Measurements from ENCODE around the gene VAV2. TPM values are rescaled to one million over a fixed set of nuclear protein-coding genes. Genes with fewer than 3 reads are reported as not detected.

VAV2 gene
- polyA plus RNA-seq, 2 of the 4 experiments (the other 2 are of a cell fraction), result 9.8 to 21.4 TPM

DNA sequence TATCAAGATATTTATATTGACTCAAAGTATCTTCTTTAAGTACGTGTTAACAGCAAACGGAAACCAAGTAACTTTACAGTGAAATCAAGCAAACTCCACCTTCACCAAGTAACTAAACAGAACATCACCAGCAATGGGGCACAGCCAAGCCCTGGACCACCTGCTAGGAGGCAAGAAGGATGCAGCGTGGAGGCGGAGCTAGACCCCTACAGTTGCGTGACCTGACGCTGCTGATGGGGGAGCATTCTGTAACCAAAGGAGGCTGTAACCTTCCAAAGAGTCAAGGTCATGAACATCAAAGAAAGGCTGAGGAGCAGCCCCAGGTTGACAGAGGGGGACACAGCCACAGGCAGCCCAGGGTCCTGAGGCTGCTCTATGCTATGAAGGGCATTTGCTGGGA lies 6.1 kb downstream of the VAV2 start:
- ChIA-PET CTCF (interaction anchor here (0.7 to 0.9 kb wide), 2 partner anchors 9 to 204 kb away, joined by 4 to 5 read pairs; no protein-coding TSS in a partner anchor), POLR2A (no interaction called here)
- H3K4me3 ChIP-seq, result no peak overlapping the region
- WGBS (ENCODE audit: missing lambda C conversion rate), result 88% methylated on average over 6 of the region's 6 CpGs
- peaks cover 19% of the 10 kb centered on the region for H3K4me1 ChIP-seq
- no peaks in the 10 kb centered on the region for H3K9me3 ChIP-seq
- H3K27ac ChIP-seq, result no peak overlapping the region
- FAIRE-seq (no peak), ATAC-seq (no peak), DNase-seq (ENCODE audit: low read depth in 1 of 2, low spot score in 1 of 2) (no peak)
- TF ChIP-seq RAD21 (conservative IDR thresholded peaks at IDR 0.05 in 1 of 2, IDR thresholded peaks at IDR 0.05 in 1 of 2), result no peak
- no peak for TF ChIP-seq HMGXB4 (CRISPR knock-in tag; IDR thresholded peaks at IDR 0.05; ENCODE audit: borderline replicate concordance)
- TF ChIP-seq HOXB5 (CRISPR knock-in tag; IDR thresholded peaks at IDR 0.05), result no peak
- TF ChIP-seq TFCP2L1 (CRISPR knock-in tag; IDR thresholded peaks at IDR 0.05), result no peak
- TF ChIP-seq NPAS2 (CRISPR knock-in tag; IDR thresholded peaks at IDR 0.05; ENCODE audit: borderline replicate concordance), result no peak
- TF ChIP-seq E2F6 (IDR thresholded peaks at IDR 0.05; ENCODE audit: borderline replicate concordance, low read depth), result no peak
- no peak overlapping the region for H3K4me2 ChIP-seq

- Histone ChIP-seq H3K27ac (no peak overlapping the region), H3K4me2 (no peak overlapping the region), H3K4me1 (0 out of 3 replicates have a peak, but pooled peaks cover 4% of the 10 kb centered on the region), H3K9me3 (no peaks in the 10 kb centered on the region), H3K4me3 (no peak overlapping the region)
- TF ChIP-seq FOSB (CRISPR knock-in tag; IDR thresholded peaks at IDR 0.05) (no peak), BCL3 (IDR thresholded peaks at IDR 0.05) (no peak)
- TF ChIP-seq, protein P1, sequence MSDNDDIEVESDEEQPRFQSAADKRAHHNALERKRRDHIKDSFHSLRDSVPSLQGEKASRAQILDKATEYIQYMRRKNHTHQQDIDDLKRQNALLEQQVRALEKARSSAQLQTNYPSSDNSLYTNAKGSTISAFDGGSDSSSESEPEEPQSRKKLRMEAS (IDR thresholded peaks at IDR 0.05), result no peak
- no peak for DNase-seq (ENCODE audit: low read depth in 1 of 2, low spot score in 1 of 2)
- ChIA-PET POLR2A (no interaction called here), CTCF (interaction anchor here (1.4 kb wide), 1 partner anchor 190 kb away, joined by 3 read pairs; no protein-coding TSS in a partner anchor)
- 89% methylated on average over 24 of the region's 25 CpGs for WGBS (ENCODE audit: missing lambda C conversion rate)
- ATAC-seq, result no peak
- no peak for FAIRE-seq
Measured at GRCh38 chr9:133982971-133983720, 9.0 kb downstream of the VAV2 start.

- FAIRE-seq, result no peak
- 90% methylated on average over 25 of the region's 28 CpGs for WGBS (ENCODE audit: missing lambda C conversion rate)
Measured at GRCh38 chr9:133981958-133982681, 10.0 kb downstream of the VAV2 start.

GRCh38 chr9:133981589-133981957 lies 10.6 kb downstream of the VAV2 start:
- no peak for ATAC-seq
- no peak overlapping the region for H3K27ac ChIP-seq
- no peak overlapping the region for H3K4me2 ChIP-seq
- WGBS (ENCODE audit: missing lambda C conversion rate), result 94% methylated on average over 14 of the region's 14 CpGs
- 0 out of 3 replicates have a peak, but pooled peaks cover 3% of the 10 kb centered on the region for H3K4me1 ChIP-seq
- CTCF ChIA-PET, result interaction anchor here (0.7 to 7.1 kb wide), 3 partner anchors 13 to 188 kb away, joined by 3 to 48 read pairs (median 3); no protein-coding TSS in a partner anchor
- no peaks in the 10 kb centered on the region for H3K9me3 ChIP-seq
- DNase-seq (ENCODE audit: low read depth in 1 of 2, low spot score in 1 of 2), result no peak
- FAIRE-seq, result no peak
- TF ChIP-seq RARB (CRISPR knock-in tag; IDR thresholded peaks at IDR 0.05), result no peak
- no peak for TF ChIP-seq ELK1 (IDR thresholded peaks at IDR 0.05; ENCODE audit: low read depth, low read length)
- no peak for TF ChIP-seq ZFP36 (IDR thresholded peaks at IDR 0.05; ENCODE audit: borderline replicate concordance, partially characterized antibody)
- TF ChIP-seq, protein P1 (IDR thresholded peaks at IDR 0.05), result no peak
- no peak for TF ChIP-seq ZC3H11A (IDR thresholded peaks at IDR 0.05)
- no peak for TF ChIP-seq NFE2L2 (conservative IDR thresholded peaks at IDR 0.05; ENCODE audit: low read length)
- TF ChIP-seq RNF2 (IDR thresholded peaks at IDR 0.05; ENCODE audit: borderline replicate concordance, low read depth), result no peak
- no peak for TF ChIP-seq USF2 (IDR thresholded peaks at IDR 0.05)
- POLR2A ChIA-PET, result no interaction called here
- no peak overlapping the region for H3K4me3 ChIP-seq

More at GRCh38 chr9:133981958-133982681, 10.0 kb downstream of the VAV2 start:
- no peak for TF ChIP-seq FOSB (CRISPR knock-in tag; IDR thresholded peaks at IDR 0.05)
- TF ChIP-seq CBX8 (IDR thresholded peaks at IDR 0.05), result no peak
- TF ChIP-seq RFX5 (IDR thresholded peaks at IDR 0.05), result no peak
- TF ChIP-seq HOXA7 (CRISPR knock-in tag; IDR thresholded peaks at IDR 0.05), result no peak
- no peak for TF ChIP-seq PHF8 (IDR thresholded peaks at IDR 0.05; ENCODE audit: borderline replicate concordance, low read depth)
- TF ChIP-seq HEYL (CRISPR knock-in tag; IDR thresholded peaks at IDR 0.05), result no peak
- TF ChIP-seq EHF (CRISPR knock-in tag; IDR thresholded peaks at IDR 0.05), result no peak
- Histone ChIP-seq H3K4me1 (0 out of 3 replicates have a peak, but pooled peaks cover 3% of the 10 kb centered on the region), H3K4me3 (no peak overlapping the region), H3K4me2 (no peak overlapping the region), H3K9me3 (no peaks in the 10 kb centered on the region), H3K27ac (no peak overlapping the region)
- ChIA-PET CTCF (interaction anchor here (0.7 to 7.1 kb wide), 4 partner anchors 12 to 189 kb away, joined by 3 to 48 read pairs (median 3); no protein-coding TSS in a partner anchor), POLR2A (no interaction called here)
- ATAC-seq, result peak in 1 of 2 experiments; percentile 6; a peak in 1 of 6 replicates
- DNase-seq (ENCODE audit: low read depth in 1 of 2, low spot score in 1 of 2), result no peak

All from A549 (cell line).